Spleen (tissue), 7 donors: Measurements from ENCODE around the gene FCSK.

Experiments used
- POLR2A ChIP-seq, 3 donors: fragments of 450-650 bp; IDR thresholded peaks; one replicate each; pipeline ENCODE4 v1.5.1; 2017; ENCODE audit warnings: antibody characterized with exemption in 3 of 3, mild to moderate bottlenecking in 1 of 3
- POLR2AphosphoS5 ChIP-seq, 3 donors: sonication (generic); formaldehyde crosslinking; IDR thresholded peaks; one replicate each; pipeline ENCODE4 v1.5.1; 2017; ENCODE audit warnings: antibody characterized with exemption in 3 of 3
- TF ChIP-seq, protein P1 (sequence below), 11 experiments: fragments of 200-600 bp in 7 of 11; fragments of 450-650 bp in 4 of 11; sonication (generic) in 4 of 11; IDR thresholded peaks in 8 of 11; conservative IDR thresholded peaks in 3 of 11; 1 replicate in 7 of 11; 2 replicates in 4 of 11; pipeline versions ENCODE4 v1.4.0 to v1.8.0; 2016 to 2021; ENCODE audit warnings: antibody characterized with exemption in 11 of 11, inconsistent platforms in 4 of 11, mild to moderate bottlenecking in 1 of 11
- donor health status: DM: no; HTN: no; CAD: no; lungs with moderate emphysema.
- donor health status: DM: no; HTN: no; CAD: no.
- donor health status: DM: no; HTN: no; CAD: no.

DNA sequence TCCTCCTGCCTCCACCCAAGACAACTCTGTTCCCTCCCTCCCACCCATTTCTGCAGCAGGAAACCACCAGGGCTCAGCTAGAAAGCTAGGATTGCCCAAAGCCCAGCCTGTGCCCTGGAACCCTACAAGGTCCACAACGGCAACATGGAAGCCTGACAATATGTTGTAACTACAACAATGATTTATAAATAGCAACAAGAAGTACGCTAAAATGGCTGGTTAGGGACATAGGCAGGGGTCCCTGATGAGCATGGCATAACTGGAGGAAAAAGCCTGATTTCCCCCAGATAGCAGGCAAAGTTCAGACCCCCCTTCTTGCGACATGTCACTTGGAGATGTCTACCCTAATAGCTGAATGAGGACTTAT, 22.1 kb upstream of the FCSK start:
- TF ChIP-seq, protein P1, sequence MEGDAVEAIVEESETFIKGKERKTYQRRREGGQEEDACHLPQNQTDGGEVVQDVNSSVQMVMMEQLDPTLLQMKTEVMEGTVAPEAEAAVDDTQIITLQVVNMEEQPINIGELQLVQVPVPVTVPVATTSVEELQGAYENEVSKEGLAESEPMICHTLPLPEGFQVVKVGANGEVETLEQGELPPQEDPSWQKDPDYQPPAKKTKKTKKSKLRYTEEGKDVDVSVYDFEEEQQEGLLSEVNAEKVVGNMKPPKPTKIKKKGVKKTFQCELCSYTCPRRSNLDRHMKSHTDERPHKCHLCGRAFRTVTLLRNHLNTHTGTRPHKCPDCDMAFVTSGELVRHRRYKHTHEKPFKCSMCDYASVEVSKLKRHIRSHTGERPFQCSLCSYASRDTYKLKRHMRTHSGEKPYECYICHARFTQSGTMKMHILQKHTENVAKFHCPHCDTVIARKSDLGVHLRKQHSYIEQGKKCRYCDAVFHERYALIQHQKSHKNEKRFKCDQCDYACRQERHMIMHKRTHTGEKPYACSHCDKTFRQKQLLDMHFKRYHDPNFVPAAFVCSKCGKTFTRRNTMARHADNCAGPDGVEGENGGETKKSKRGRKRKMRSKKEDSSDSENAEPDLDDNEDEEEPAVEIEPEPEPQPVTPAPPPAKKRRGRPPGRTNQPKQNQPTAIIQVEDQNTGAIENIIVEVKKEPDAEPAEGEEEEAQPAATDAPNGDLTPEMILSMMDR (IDR thresholded peaks at IDR 0.05 in 8 of 11, conservative IDR thresholded peaks at IDR 0.05 in 3 of 11) = no peak
- no peak for TF ChIP-seq POLR2AphosphoS5 (IDR thresholded peaks at IDR 0.05)
- no peak for TF ChIP-seq POLR2A (IDR thresholded peaks at IDR 0.05)
